Inflammatory macrophage (primary cell): Measurements from ENCODE around the gene DOCK9.

Experiments
- DNase-seq, 2 donors: peaks; one replicate each; pipeline ENCODE4 v3.0.0-alpha.2; 2020 to 2022

Gene DOCK9

GRCh38 chr13:98792321-98792720 is 185.5 kb downstream of the DOCK9 start:
- DNase-seq = no peak

GRCh38 chr13:98791611-98792010 is 186.3 kb downstream of the DOCK9 start:
- DNase-seq = no peak

- DNase-seq = no peak
Observed at GRCh38 chr13:98787996-98788395, 189.9 kb downstream of the DOCK9 start.

GRCh38 chr13:98787173-98787572 is 190.7 kb downstream of the DOCK9 start:
- no peak for DNase-seq

GRCh38 chr13:98786023-98786422 is 191.8 kb downstream of the DOCK9 start:
- no peak for DNase-seq

- DNase-seq = no peak
Observed at GRCh38 chr13:98785405-98785804, 192.5 kb downstream of the DOCK9 start.

- DNase-seq = no peak
Observed at GRCh38 chr13:98784666-98785065, 193.2 kb downstream of the DOCK9 start.

- no peak for DNase-seq
Observed at GRCh38 chr13:98783856-98784478, 193.9 kb downstream of the DOCK9 start.

- DNase-seq = peak; percentile 3 to 5
Observed at GRCh38 chr13:98782654-98783053, 195.2 kb downstream of the DOCK9 start.

- DNase-seq = no peak
Observed at GRCh38 chr13:98781905-98782304, 196.0 kb downstream of the DOCK9 start.

GRCh38 chr13:98781470-98781869 is 196.4 kb downstream of the DOCK9 start:
- DNase-seq = no peak

GRCh38 chr13:98781045-98781444 is 196.8 kb downstream of the DOCK9 start:
- no peak for DNase-seq

GRCh38 chr13:98780451-98780850 is 197.4 kb downstream of the DOCK9 start:
- no peak for DNase-seq

GRCh38 chr13:98779695-98780094 is 198.2 kb downstream of the DOCK9 start:
- DNase-seq = no peak

GRCh38 chr13:98778749-98779148 is 199.1 kb downstream of the DOCK9 start:
- no peak for DNase-seq

- no peak for DNase-seq
Observed at GRCh38 chr13:98776644-98777043, 201.2 kb downstream of the DOCK9 start.

- DNase-seq = no peak
Observed at GRCh38 chr13:98775844-98776598, 201.8 kb downstream of the DOCK9 start.

GRCh38 chr13:98775386-98775785 is 202.5 kb downstream of the DOCK9 start:
- DNase-seq = no peak

- no peak for DNase-seq
Observed at GRCh38 chr13:98774776-98775175, 203.1 kb downstream of the DOCK9 start.

GRCh38 chr13:98773921-98774320 is 203.9 kb downstream of the DOCK9 start:
- DNase-seq = no peak

GRCh38 chr13:98772794-98773452 is 204.9 kb downstream of the DOCK9 start:
- no peak for DNase-seq

GRCh38 chr13:98771838-98772611 is 205.8 kb downstream of the DOCK9 start:
- DNase-seq = no peak

- DNase-seq = no peak
Observed at GRCh38 chr13:98769736-98770135, 208.1 kb downstream of the DOCK9 start.
